ENCODE measurements around the gene ATF7IP.
"Not testable (repeated sequence)": the region's sequence is repeated elsewhere in the genome, so short reads cannot be mapped to it uniquely, and the experiment has no call there.

Gene ATF7IP

GRCh38 chr12:14366209-14367039 lies 942 bp downstream of the ATF7IP start:
- no peak for DNase-seq (ENCODE audit: extremely low spot score, insufficient read length, low read depth)
- no peak for FAIRE-seq

- FAIRE-seq: peak; percentile 86
- DNase-seq (ENCODE audit: extremely low spot score, insufficient read length, low read depth): no peak
Measured at GRCh38 chr12:14367040-14367661, 1.7 kb downstream of the ATF7IP start.

GRCh38 chr12:14369311-14369710 lies 3.8 kb downstream of the ATF7IP start:
- FAIRE-seq (no peak), DNase-seq (ENCODE audit: extremely low spot score, insufficient read length, low read depth) (no peak)

GRCh38 chr12:14373217-14373616 lies 7.7 kb downstream of the ATF7IP start:
- no peak for DNase-seq (ENCODE audit: extremely low spot score, insufficient read length, low read depth)
- FAIRE-seq: no peak

- FAIRE-seq (no peak), DNase-seq (ENCODE audit: extremely low spot score, insufficient read length, low read depth) (no peak)
Measured at GRCh38 chr12:14379508-14379907, 14.0 kb downstream of the ATF7IP start.

- DNase-seq (ENCODE audit: extremely low spot score, insufficient read length, low read depth) (no peak), FAIRE-seq (peak; percentile 94)
Measured at GRCh38 chr12:14384783-14385638, 19.5 kb downstream of the ATF7IP start.

GRCh38 chr12:14387219-14387871 lies 21.9 kb downstream of the ATF7IP start:
- no peak for DNase-seq (ENCODE audit: extremely low spot score, insufficient read length, low read depth)
- no peak for FAIRE-seq

- no peak for FAIRE-seq
- DNase-seq (ENCODE audit: extremely low spot score, insufficient read length, low read depth): no peak
Measured at GRCh38 chr12:14390449-14390848, 25.0 kb downstream of the ATF7IP start.

- DNase-seq (ENCODE audit: extremely low spot score, insufficient read length, low read depth) (no peak), FAIRE-seq (peak; percentile 71)
Measured at GRCh38 chr12:14390870-14391530, 25.5 kb downstream of the ATF7IP start.

GRCh38 chr12:14393751-14394150 lies 28.3 kb downstream of the ATF7IP start:
- no peak for DNase-seq (ENCODE audit: extremely low spot score, insufficient read length, low read depth)
- FAIRE-seq: peak; percentile 60

- FAIRE-seq (peak; percentile 90), DNase-seq (ENCODE audit: extremely low spot score, insufficient read length, low read depth) (no peak)
Measured at GRCh38 chr12:14394317-14395073, 29.0 kb downstream of the ATF7IP start.

GRCh38 chr12:14395074-14395778 lies 29.7 kb downstream of the ATF7IP start:
- FAIRE-seq (no peak), DNase-seq (ENCODE audit: extremely low spot score, insufficient read length, low read depth) (no peak)

GRCh38 chr12:14396071-14396470 lies 30.6 kb downstream of the ATF7IP start:
- no peak for DNase-seq (ENCODE audit: extremely low spot score, insufficient read length, low read depth)
- FAIRE-seq: peak; percentile 90

GRCh38 chr12:14399871-14400270 lies 34.4 kb downstream of the ATF7IP start:
- FAIRE-seq: peak; percentile 58

GRCh38 chr12:14400599-14400998 lies 35.1 kb downstream of the ATF7IP start:
- FAIRE-seq (no peak), DNase-seq (ENCODE audit: extremely low spot score, insufficient read length, low read depth) (no peak)

More at GRCh38 chr12:14399871-14400270, 34.4 kb downstream of the ATF7IP start:
- no peak for DNase-seq (ENCODE audit: extremely low spot score, insufficient read length, low read depth)

GRCh38 chr12:14401267-14401666 lies 35.8 kb downstream of the ATF7IP start:
- DNase-seq (ENCODE audit: extremely low spot score, insufficient read length, low read depth); FAIRE-seq: not testable (repeated sequence)

- DNase-seq (ENCODE audit: extremely low spot score, insufficient read length, low read depth): no peak
Measured at GRCh38 chr12:14402697-14403096, 37.2 kb downstream of the ATF7IP start.

GRCh38 chr12:14403293-14403692 lies 37.8 kb downstream of the ATF7IP start:
- DNase-seq (ENCODE audit: extremely low spot score, insufficient read length, low read depth) (no peak), FAIRE-seq (no peak)

More at GRCh38 chr12:14402697-14403096, 37.2 kb downstream of the ATF7IP start:
- peak; percentile 31 for FAIRE-seq

Measured in GM18507 (cell line).